ENCODE data around the gene CAPN12.

CAPN12 gene

DNA sequence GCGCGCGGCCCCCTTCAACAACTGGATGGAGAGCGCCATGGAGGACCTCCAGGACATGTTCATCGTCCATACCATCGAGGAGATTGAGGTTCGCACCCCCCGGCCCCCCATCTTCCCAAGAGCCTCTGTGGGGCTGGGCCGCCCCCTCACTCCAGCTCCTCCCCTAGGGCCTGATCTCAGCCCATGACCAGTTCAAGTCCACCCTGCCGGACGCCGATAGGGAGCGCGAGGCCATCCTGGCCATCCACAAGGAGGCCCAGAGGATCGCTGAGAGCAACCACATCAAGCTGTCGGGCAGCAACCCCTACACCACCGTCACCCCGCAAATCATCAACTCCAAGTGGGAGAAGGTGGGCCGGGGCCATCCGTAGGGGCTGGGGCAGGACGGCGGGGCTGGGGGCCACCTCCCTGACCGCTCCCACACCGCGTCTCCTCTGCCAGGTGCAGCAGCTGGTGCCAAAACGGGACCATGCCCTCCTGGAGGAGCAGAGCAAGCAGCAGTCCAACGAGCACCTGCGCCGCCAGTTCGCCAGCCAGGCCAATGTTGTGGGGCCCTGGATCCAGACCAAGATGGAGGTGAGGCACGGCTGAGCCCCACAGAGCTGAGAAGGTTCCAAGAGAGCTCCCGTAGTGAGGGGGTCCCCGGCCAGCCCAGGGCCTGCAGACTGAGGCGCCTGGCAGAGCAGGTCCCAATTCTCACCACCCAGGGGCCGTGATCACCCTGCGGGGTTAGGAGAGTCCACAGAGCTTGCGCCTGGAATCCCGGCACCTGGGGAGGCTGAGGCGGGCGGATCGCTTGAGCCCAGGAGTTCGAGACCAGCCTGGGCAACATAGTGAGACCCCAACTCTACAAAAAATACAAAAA is 20.1 kb downstream of the CAPN12 start:
- no peak for DNase-seq

DNA sequence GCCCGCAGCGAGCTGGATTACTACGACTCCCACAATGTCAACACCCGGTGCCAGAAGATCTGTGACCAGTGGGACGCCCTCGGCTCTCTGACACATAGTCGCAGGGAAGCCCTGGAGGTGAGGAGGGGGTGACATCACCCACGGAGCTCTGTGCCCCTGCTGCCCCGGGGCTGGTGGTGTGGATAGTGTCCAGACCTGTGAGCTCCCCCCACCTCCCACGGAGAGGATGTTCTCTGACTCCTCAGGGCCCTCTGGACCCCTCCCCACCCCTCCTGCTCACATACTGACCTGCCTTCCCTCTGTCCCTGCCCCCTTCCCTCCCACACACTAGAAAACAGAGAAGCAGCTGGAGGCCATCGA is 20.7 kb downstream of the CAPN12 start:
- DNase-seq: no peak

GRCh38 chr19:38722947-38723605 is 21.2 kb downstream of the CAPN12 start:
- no peak for DNase-seq

- DNase-seq: no peak
Measured at GRCh38 chr19:38721979-38722773, 22.1 kb downstream of the CAPN12 start.

DNA sequence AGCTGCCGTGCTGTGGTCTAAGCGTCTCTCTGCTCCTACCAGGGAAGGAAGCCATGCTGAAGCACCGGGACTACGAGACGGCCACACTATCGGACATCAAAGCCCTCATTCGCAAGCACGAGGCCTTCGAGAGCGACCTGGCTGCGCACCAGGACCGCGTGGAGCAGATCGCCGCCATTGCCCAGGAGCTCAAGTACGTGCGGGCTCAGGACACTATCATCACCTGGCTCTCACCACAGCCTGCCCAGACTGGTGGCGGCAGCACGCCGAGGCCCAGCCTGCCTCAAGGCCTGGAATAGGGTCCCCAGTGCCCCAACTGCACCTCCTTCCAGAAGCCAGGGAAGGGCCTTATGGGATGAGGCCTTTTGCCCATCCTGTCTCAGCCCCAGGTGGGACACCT is 22.8 kb downstream of the CAPN12 start:
- DNase-seq: no peak

DNA sequence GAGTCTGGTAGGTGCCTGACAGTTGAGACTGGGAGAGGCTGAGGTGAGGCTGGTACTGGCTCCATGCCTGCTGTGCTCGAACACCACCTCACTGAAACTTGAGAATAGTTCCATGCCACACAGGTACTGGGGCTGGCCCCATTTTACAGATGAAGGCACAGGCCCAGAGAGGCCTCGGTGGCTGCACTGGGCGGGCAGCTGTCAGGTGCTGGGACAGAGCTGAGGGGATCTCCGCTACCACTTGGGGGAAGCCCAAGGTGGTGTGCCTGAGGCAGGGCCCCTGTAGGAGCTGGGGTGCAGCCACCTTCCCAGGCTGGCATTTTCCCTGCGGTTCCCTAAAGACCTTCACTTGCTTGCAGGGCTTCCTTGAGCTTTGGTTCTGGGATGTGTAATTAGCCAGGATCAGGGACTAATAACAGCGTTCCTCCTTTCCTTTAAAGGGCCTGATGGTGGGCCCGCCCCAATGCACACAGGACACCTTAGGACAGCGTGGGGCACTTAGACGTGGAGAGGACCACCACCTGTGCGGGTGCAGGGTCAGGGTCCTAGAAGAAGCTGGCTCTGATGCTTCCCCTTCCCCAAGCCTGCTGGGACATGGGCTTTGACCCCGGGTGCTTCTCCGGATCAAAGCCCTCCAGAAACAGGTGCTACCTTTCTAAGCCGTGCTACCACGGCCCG is 23.6 kb downstream of the CAPN12 start:
- DNase-seq: no peak

- DNase-seq: no peak
Measured at GRCh38 chr19:38719761-38720558, 24.3 kb downstream of the CAPN12 start.

GRCh38 chr19:38718747-38719543 is 25.3 kb downstream of the CAPN12 start:
- no peak for DNase-seq

DNA sequence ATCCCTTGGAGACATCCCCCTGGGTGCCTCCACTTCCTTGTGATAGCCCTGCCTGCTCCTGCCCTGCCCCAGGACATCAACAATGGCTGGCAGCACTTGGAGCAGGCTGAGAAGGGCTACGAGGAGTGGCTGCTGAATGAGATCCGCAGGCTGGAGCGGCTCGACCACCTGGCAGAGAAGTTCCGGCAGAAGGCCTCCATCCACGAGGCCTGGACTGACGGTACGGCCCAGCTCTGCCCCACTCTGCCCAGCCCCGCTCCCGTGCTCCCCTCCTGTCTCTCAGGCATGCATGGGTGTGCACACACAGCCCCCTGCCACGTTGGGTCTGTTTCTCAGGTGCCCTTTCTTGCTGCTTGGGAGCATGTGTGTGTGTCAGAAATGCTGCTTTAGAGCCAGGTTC is 26.4 kb downstream of the CAPN12 start:
- DNase-seq: no peak

GRCh38 chr19:38717051-38717450 is 27.2 kb downstream of the CAPN12 start:
- DNase-seq: no peak

- no peak for DNase-seq
Measured at GRCh38 chr19:38715555-38715954, 28.7 kb downstream of the CAPN12 start.

GRCh38 chr19:38714354-38714778 is 29.9 kb downstream of the CAPN12 start:
- no peak for DNase-seq

DNA sequence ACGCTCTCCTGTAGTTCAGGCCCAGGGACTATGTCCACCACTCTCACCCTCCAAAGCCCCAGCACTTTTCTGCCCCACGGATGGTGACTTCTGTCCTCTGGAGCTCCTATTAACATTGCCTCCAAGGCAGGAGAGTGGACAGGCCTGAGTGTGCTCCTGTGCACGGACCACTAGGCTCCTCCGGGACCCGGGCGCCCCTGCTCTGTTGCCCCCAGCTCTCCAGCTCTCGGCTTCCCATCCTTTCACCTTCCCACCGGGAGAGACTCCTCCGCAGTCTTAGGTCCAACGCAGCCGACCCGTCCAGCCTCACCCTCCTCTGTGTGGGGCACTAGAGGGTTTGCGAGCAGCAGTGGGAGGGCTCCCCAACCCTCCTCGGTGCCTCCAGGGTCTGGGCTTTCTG is 30.4 kb downstream of the CAPN12 start:
- no peak for DNase-seq

DNA sequence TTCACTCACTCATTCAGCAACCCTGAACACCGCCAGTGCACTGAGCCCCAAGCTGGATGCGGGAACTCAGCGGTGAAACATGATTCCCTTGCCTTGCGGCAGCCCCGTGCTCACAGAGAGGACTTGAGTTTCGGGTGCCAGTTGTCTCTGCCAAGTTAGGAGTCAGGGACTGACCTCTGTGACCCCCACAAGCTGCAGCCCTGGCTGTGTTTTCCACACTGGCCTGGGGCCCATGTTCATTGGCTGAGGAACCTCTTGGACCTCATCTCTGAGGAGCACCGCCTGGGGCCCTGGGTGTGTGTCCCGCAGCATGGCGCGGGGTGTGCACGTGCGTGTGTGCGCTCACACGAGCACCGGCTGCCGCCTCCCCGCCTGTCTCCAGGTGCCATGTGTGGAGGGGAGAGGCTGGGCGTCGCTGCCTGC is 31.0 kb downstream of the CAPN12 start:
- no peak for DNase-seq

DNA sequence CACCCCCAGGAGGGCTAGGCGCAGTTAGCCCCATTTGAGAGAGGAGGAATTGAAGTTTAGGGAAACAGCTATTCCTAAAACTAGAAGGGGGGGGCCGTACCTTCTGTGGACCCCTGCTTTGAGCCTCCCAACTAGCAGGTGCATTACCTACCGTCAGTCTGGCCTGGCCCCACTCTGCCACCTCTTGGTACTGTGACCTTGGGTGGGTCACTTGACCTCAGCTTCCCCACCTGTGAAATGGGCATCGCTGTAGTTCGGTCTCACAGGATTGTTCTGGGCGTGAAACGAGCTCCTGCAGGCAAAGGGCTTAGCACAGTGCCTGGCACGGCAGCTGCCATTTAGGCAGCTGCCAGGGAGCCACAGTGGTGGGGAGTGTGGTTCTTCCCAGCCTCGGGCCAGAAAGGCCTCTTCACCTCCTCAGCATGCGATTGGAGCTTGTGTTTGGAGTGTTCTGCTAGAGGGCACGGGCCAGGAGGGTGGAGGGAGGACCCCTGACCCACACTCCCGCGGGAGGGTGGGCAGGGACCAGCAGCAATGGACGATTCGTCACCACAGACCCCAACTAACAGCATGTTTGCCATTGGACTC is 32.0 kb downstream of the CAPN12 start:
- no peak for DNase-seq

DNA sequence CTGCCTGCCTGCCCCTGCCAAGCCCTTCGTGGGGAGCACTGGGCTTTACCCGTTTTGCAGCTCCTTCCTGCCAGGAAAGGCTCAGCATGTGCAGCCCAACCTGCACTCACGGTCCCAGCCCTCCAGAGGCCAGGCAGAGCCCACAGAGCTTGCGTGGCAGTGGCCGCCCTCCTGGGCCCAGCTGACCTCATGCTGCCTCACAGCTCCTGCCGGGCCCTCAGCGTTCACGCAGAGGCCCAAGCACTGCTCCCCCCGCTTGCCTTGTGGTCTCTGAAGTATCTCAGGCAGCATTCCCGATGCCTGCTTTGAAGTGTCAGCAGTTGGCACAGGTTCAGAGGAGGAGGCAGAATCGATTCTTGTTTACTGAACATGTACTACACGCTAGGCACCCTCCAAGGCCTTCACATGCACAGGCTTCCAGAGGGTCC is 32.5 kb downstream of the CAPN12 start:
- DNase-seq: no peak

GRCh38 chr19:38710928-38711725 is 33.1 kb downstream of the CAPN12 start:
- no peak for DNase-seq

DNA sequence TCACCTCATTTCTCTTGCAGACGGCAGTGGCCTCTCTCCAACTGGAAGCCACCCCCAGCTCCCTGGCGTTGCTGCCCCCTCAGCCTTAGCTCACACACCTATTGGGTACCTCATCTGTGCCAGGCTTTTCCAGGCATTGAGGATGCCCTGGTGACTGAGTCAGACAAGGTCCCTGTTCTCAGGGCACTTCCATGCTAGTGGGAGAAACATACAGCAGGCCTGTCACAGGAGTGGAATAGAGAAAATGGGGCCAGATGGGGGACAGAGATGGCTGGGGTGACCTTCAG is 33.9 kb downstream of the CAPN12 start:
- no peak for DNase-seq

DNA sequence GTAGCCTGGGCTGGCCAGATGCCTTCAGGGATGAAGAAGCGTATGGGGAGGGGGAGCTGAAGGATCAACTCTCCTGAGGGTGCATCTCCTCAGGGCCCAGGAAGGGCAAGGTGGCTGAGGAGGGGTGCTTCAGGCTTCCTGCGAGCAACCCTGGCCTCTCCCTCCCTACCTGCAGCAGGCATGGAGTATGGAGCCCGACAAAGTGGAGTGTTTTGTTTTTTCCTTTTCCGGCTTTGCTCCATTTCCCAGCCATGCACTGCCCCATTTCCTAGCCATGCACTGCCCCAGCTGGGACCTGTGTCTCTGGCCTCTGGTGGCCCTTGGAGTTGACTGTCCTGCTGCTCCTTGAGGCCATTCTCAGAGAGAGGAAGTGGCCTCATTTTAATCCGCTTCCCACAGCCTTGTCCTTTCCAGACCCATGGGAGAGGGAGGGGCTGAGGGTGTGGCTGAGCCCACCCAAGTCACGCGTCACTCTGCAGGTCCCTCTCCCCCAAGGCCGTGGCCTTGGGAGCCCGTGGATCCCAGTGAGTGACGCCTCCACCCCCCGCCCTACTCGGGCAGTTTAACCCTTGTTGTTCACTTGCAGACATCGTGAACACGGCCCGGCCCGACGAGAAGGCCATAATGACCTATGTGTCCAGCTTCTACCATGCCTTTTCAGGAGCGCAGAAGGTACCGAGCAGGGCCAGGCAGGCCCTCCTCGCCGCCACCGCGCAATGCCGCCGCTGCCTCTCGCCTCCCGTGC is 34.4 kb downstream of the CAPN12 start:
- DNase-seq: no peak

DNA sequence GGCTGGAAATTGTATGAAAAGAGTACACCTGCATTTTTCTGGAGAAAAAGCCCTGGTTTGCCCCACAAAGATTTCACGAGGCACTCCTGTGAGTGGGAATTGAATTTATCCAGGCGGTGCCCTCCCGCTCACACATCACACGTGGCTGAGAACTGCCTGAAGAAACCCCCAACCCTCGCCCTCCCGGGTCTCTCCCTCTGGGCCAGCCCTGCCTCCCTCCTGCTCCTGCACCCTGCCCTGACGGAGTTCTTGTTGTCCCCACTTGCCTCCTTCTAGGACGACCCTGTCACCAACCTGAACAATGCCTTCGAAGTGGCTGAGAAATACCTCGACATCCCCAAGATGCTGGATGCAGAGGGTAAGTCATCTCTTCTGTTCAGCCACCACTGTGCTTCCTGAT is 35.2 kb downstream of the CAPN12 start:
- DNase-seq: no peak
